Mesenchymal stem cell (in vitro differentiated cells and primary cell): ENCODE results near the gene PTTG1. TPM values are rescaled to one million over a fixed set of nuclear protein-coding genes. Genes with fewer than 3 reads are reported as not detected.

ENCODE experiments used
- small RNA-seq: library from polyadenylated mRNA; stranded (forward); fragments of <200 nt; extraction: miRNeasy Mini kit (QIAGEN cat#:217004); gene quantifications from one replicate; pipeline ENCODE3, GENCODE V24; 2013; ENCODE audit warnings: low read depth

PTTG1 gene

Small RNAs within 50 kb of the gene (small RNA-seq; reads per million reads assigned to genes)
- not detected for gene MIR3142
